ENCODE results near the gene FAAH.

GRCh38 chr1:46393510-46393909 lies 607 bp upstream of the FAAH start:
- TF ChIP-seq L3MBTL2 (conservative IDR thresholded peaks at IDR 0.05), result no peak
- no peak for TF ChIP-seq SP1 (IDR thresholded peaks at IDR 0.05)
- TF ChIP-seq BHLHE40 (IDR thresholded peaks at IDR 0.05; ENCODE audit: borderline replicate concordance), result no peak
- no peak for TF ChIP-seq FOXA1 (IDR thresholded peaks at IDR 0.05)
